Activated T-helper 9 cell treated with anti-CD3 and anti-CD28 coated beads, Interleukin-2, amount 50 U/mL, for 16 hours (primary cell): ENCODE measurements around the gene KDM1A.

Experiments
- DNase-seq: peaks from one replicate; pipeline ENCODE4 v3.0.0-alpha.2; 2020; ENCODE audit warnings: low read depth

Gene KDM1A

GRCh38 chr1:23110391-23110790, 91.1 kb downstream of the KDM1A start:
- no peak for DNase-seq

DNA sequence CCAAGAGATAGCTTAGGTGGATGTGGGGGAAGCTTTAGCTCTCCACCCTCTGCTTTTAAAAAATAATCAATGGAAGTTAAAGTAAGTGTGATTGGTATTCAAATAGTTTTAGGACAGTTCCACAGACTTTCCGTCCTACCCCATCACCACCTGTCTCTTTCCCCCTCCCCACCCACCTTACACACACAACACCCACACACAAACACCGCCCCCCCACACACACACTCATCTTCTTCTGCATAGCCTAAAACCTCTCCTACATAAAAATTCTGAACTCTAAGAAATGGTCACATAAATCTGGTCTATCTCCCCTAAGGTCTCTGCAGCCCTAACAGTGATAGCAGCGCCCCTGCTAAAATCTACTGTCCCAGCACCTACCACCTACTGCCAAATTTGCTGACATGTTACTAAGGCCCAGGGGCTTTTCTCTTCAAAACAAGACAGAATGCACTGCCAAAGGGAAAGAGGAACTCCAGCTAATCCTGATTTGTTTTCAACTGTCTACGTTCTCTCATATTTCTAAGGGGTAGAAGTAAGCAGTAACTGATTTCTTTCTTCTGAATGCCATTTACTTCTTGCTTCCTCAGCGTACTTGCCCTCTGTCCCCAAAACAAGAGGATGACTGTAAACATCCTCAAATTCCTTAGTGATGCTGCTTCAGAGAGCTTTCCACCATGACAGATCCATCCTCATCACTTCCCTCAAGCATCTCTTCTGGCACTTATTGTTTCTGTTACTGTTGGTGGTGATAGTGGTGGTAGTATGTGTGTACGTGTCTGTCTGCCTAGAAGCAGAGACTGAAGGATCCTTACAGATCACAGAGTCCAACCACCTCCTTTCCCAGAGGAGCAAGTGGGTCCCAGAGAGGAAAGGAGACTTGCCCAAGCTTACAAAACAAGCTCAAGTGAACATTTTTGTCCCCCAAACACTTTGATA, 92.6 kb downstream of the KDM1A start:
- DNase-seq: no peak

- no peak for DNase-seq
Measured at GRCh38 chr1:23114424-23115079, 95.3 kb downstream of the KDM1A start.

DNA sequence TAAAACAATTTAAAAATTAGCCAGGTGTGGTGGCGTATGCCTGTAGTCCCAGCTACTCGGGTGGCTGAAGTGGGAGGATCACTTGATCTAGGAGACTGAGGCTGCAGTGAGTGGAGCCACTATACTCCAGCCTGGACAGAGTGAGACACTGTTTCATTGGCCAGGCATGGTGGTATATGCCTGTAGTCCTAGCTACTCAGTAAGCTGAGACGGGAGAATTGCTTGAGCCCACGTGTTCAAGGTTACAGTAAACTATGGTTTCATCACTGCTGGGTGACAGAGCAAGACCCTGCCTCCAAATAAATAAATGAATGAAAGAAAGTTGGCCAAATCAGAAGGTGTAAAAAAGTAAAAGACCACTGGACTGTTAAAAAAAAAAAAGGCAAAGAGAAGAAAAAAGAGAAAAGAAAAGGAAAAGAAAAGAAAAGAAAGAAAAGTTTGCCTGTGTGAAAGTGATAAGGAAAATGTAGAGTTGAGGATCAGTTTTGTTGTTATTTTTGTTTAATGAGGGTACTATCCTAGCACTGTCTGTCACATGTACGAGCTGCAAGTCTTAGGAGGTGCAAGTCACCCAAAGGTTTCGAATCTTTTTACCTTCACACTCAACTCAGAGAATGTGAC, 97.1 kb downstream of the KDM1A start:
- DNase-seq: no peak

- DNase-seq: no peak
Measured at GRCh38 chr1:23116921-23117699, 97.8 kb downstream of the KDM1A start.

DNA sequence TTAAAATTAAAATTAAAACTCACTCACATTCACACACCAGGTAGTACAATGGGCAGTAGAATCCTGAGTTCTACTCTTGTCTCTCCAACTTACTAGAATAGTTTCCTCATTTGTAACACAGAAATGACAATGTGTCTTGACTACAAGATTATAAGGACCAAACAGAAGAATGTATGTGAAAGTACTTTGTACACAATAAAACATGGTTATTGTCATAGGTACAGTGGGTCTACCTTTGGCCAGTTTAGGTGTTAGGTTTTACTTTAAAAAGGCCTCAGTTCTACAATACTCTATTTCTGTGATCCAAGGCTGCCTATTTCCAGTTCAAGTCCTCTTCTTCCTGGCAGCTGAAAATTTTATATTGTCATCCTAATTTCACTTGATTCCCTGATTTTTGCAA, 99.1 kb downstream of the KDM1A start:
- no peak for DNase-seq

GRCh38 chr1:23118957-23119792, 99.9 kb downstream of the KDM1A start:
- DNase-seq: peak; percentile 18

- no peak for DNase-seq
Measured at GRCh38 chr1:23120383-23120782, 101.1 kb downstream of the KDM1A start.

DNA sequence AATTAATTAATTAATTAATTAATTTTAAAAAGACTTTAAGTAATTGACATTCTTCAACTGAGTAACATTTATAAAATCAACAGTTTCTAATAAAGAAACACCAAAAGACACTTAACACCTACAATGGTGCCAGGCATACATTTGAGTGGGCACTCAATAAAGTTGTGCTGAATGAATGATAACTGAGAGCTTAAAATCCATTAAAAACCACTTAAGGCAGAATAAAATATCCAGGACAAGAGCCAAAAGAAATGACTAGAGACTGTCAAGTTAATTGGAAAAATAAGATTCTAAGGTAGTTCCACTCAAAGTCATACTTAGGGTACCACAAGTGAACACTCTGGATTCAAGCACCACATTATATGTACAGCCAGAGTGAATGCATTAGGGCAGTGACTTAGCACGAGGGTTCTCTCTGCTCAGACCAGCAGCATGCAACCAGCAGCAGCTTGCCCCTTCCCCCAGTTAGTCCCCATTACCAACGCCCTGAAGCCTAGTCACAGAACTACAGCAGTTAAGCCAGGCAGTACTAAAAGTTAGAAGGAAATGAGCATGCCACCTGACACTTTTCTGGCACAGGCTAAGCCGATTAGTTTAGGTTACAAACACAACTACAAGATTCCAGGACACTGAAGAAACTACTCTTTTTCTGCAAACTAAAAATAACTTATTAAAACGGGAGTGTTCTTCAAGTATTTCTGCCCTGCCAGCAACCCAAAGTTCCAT, 102.9 kb downstream of the KDM1A start:
- no peak for DNase-seq

GRCh38 chr1:23122796-23123195, 103.5 kb downstream of the KDM1A start:
- DNase-seq: no peak

- DNase-seq: no peak
Measured at GRCh38 chr1:23123528-23123927, 104.3 kb downstream of the KDM1A start.

DNA sequence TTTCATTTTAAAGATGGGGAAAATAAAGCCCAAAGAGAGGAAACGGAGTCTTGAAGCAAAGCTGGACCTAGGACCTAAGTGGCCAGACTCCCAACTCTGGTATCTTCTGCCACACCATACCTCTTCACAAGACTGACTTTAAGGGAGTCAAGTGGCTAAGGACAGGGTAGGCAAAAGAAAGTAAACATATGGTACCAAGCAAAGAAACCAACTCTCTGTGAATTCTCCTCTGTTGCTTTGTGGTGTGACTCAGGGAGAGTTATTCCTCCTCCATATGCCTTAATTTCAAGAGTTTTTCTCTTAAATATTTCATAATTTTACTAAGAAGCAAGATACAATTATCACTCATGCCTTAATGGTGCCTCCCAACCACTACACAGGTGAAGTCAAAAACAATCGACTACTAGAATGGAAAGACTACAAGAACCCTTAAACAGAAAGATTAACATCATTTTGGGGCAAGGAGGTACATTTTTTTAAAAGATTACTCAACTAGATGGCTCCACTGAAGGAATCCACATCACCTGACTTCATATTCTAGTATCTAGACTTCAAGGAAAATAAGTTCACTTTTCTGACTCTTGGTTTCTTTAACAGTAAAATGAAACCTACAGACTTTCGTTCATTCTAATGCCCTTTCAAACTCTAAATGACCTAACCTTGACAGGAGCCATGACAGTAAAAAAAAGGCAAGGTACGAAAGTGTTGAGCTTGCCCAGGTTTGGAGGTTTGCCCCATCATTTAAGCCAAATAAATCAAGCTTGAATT, 105.2 kb downstream of the KDM1A start:
- DNase-seq: no peak

DNA sequence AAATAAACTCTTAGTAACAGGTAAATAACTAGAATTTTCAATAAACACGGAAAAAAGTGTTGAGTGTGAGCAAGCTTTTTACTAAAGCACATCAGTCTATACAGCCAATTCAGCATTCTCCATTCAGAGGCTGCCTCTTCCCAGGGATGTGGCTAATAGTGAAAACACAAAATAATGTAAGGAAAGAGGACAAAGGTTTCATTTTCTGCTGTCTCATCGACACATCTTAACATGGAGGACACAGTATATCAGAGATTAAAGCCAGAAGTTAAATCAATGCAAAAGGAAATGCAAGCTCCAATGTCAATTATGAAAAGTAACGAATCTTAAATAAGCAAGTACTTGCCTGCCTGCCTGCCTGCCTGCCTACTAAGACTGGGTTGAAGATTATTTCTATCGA, 106.2 kb downstream of the KDM1A start:
- DNase-seq: no peak

DNA sequence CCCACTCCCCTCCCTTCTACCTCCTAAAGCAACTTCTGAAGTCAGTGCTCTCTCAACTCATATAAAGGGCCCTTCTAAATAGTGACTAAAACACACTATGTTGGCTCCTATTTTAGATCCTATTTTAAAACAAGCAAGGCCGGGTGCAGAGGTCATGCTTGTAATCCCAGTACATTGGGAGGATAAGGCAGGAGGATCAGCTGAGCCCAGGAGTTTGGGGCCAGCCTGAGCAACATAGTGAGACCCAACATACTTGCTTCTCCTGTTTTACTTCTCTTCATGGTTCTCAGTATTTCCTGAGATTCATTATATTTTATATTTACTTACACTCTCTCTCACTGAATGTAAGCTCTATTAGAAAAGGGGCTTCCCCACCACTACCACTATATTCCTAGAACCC, 106.9 kb downstream of the KDM1A start:
- DNase-seq: no peak

GRCh38 chr1:23126801-23127200, 107.5 kb downstream of the KDM1A start:
- DNase-seq: no peak

- no peak for DNase-seq
Measured at GRCh38 chr1:23129846-23130245, 110.6 kb downstream of the KDM1A start.

- DNase-seq: no peak
Measured at GRCh38 chr1:23132033-23132432, 112.8 kb downstream of the KDM1A start.
